NCI-H1417 (cell line): ENCODE measurements around the gene CEACAM3.

Experiments
- DNase-seq, 3 experiments: peaks; one replicate each; lab custom pipeline; 2025; lab: John Stamatoyannopoulos, UW

CEACAM3 gene

DNA sequence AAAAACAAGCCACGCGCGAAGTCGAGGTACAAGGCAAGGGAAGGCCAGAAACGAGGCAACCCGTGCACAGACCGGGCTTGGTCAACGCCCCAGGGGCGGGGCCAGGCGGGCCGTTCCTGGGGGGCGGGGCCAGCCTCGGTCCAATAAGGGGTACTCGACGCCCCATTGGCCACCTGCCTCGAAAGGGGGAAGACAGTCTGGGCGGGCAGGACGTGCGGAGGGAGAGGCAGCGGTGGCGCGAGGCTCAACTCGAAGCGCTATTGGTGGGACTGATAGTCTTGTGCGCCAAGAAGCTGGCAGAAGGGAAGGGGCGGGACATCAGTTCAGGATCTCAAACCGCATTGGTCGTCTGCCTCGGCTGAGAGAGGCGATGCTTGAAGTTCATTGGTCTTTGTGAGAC lies 48.2 kb downstream of the CEACAM3 start, which contains the start of gene LYPD4:
LYPD4 (minus strand) TSS at position 83 of the 400 bp plus-strand sequence. CDS start 5,398 bp downstream, outside the sequence.
- DNase-seq, result no peak

DNA sequence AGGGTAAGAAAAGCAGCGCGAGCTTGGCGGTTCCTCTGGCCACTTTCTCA lies 48.4 kb downstream of the CEACAM3 start, which contains the start of gene DMRTC2:
DMRTC2 (plus strand) TSS at position 42 of the 50 bp plus-strand sequence. CDS start 2,387 bp downstream, outside the sequence.
- DNase-seq, result no peak

DNA sequence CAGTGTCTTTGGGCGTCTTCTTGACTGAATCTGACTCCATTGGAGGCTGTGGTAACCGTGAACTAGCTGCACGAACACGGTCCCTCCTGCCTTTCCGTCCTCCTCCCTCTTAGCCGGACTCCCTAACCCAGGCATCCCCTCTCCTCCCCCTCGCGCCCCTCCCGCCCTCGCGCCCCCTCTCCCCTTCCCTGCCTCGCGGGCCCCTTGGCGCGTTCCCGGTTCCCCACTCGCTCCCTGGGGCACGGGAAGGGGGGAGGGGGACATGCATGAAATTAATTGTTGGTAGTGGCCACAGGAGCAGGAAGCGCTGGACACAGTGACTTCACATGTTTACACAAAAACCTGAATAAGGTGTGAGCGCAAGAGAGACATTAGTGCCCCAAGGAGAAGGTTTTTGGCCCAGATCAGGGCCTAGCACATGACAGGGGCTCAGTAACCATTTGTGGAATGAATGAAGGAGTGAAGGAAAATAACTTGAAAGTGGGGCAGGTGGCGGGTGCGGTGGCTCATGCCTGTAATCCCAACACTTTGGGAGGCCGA lies 48.7 kb downstream of the CEACAM3 start:
- no peak for DNase-seq

DNA sequence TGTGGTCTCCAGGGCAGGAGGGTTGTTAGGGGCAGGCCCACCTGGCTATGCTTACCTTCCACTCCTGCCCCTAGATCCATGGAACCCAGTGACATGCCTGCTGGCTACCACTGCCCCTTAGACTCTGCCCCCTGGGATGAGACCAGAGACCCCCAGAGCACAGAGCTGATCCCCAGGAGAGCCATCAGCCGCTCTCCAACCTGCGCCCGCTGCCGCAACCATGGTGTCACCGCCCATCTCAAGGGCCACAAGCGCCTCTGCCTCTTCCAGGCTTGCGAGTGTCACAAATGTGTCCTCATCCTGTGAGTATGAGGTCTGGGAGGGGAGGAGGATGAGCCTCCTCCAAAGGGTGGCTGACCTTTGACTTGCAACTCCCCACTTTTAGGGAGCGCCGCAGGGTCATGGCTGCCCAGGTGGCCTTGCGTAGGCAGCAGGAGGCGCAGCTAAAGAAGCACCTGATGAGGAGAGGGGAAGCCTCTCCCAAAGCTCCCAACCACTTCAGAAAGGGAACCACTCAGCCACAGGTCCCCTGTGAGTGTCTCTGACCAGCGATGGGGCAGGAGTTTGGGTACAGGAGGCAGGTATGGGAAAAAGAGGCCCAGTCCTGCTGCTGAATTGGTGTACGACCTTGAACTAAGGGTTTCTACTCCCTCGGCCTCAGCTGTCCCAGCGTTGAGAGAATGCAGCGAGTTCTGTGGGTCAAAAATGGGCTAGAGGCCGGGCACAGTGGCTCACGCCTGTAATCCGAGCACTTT lies 51.1 kb downstream of the CEACAM3 start:
- no peak for DNase-seq

DNA sequence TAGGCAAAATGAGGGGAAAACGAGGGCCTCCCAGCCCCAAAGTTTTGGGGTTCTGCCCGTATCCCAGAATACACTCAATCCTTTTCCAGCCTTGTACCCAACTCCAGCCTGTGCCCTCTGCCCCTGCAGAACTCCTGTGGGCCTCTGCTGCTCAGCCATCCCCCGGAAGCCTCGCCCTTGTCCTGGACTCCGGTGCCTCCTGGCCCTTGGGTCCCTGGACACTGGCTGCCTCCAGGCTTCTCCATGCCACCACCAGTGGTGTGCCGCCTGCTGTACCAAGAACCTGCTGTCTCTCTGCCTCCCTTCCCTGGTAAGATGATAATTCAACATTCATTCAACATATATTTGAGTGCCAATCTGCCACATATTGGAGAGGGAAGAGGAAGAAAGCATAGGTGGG lies 52.3 kb downstream of the CEACAM3 start:
- DNase-seq, result no peak

DNA sequence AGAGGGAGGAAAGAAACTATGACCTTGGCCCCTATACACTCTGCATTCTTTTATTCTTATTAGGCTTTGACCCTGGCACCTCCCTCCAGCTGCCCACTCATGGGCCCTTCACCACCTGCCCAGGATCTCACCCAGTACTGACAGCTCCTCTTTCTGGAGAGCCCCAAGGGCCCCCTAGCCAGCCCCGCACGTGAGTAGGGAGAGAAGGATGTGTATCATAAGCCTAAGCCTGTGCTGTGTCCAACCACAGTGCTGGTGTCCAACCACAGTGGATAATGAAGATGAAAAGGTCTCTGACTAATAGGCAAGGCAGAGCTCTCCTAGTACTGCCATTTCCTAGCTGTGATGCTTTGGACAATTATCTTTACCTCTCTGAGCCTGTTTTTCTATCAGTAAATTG lies 52.7 kb downstream of the CEACAM3 start:
- DNase-seq, result no peak

DNA sequence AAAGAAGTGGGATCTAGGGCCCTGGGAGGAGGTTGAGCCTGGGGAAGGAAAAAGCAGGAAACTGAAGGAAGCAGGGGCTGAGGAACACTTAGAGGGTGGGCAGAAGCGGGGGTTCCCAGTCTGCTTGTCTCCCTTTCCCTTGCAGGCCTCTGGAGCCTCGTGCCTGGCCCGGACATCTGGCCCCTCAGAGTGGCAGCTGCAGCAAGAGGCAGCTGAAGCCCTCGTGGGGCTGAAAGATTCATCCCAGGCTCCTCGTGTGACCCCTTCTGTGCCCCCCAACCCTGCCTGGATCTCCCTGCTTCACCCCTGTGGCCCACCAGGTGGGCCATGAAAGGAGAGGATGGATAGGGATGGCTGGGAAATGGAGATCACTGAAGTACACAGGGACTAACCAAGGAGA lies 54.0 kb downstream of the CEACAM3 start:
- no peak for DNase-seq

DNA sequence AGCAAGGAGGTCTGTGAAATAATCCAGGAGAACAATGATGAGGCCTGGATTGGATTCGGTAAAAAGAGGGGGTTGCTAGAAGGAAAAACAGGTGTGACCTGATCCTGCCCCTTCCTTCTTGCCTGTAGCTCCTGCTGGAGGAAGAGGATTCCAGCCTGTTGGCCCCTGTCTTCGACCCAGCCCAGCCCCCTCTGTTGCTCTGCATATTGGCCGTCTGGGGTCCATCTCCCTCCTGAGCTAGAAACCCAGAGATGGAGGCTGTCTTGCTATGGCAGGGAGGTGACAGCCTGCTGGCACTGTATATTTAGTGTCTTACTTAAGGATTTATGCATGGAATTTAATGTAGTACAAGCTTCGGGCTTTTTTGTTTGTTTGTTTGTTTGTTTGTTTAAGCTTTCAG lies 55.1 kb downstream of the CEACAM3 start:
- no peak for DNase-seq

DNA sequence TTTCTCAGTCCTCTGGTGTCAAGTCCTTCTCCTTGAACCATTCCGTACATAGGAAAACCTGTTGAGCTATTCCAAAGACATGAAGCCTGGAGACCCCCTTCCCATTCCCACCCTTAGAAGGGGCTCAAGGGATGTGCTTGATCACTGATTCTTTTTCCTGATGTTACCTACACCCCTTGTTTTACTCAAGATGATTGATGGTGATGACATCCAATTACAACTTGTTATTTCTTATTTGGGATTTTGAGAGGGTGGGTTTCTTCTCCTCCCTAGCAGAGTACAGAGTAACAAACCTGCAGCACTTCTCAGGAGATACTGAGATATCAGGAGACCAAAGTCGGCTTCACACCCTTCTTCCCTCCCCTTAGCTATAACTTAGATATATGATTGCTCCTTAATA lies 57.0 kb downstream of the CEACAM3 start:
- DNase-seq, result no peak

DNA sequence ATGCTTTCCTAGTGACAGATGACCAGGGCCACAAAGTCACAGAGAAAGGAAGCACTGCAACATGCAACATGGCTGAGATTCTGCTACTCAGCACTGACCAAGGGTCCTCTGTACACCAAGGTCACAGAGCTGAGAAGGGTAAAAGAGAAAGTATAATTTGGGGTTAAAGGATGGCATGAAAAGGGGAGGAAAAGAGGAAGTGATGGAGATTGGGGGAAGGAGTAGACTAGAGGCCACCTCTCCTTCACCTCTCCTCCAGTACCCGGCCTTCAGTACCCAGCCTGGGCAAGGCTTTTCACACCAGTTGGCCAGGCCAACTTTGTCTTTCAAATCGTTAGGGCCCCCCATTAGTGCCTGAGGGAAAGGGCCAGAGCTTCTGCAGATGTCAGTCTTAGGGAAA lies 57.4 kb downstream of the CEACAM3 start:
- no peak for DNase-seq

DNA sequence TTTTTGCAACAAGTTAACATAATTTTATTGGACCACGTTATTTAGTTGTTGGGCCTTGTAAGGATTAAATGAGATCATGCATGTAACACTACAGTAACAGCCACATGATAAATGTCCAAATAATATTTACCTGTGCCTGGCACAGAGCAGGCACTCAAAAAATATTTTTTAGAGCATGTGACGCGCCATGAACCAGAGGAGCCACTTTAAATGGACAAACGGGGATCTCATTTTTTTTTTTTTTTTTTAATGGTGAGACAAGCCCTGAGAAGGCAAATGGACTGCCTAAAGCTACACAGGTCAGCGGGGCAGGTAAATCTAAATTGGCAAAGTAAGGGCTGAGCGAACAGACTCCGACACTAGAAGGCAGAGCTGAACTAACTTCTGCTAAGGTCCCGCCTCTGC lies 62.8 kb downstream of the CEACAM3 start:
- no peak for DNase-seq

DNA sequence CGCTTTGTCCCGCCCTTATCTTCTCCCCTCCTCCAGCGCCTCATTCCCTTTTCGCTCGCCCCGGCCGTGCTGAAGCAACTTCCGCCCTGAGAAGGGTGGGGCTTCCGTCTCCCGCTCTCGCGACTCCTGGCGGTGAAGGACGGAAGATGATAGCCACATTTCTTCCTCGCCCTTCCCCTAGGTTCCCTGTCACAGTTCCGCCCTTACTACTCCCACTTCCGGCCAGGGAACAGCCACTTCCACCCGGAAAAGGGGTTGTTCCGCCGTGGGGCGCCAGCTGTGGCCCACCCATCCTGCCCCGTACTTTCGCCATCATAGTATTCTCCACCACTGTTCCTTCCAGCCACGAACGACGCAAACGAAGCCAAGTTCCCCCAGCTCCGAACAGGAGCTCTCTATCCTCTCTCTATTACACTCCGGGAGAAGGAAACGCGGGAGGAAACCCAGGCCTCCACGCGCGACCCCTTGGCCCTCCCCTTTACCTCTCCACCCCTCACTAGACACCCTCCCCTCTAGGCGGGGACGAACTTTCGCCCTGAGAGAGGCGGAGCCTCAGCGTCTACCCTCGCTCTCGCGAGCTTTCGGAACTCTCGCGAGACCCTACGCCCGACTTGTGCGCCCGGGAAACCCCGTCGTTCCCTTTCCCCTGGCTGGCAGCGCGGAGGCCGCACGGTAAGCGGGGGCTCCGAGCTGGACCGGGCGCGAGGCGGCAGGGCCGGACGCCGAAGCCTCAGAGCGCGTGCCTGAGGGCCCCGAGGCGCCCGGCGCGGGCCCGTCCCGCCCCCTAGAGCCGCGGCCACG lies 63.4 kb downstream of the CEACAM3 start, which contains the start of gene RPS19:
RPS19 (plus strand) TSS at position 638 of the 801 bp plus-strand sequence. CDS start 520 bp downstream, outside the sequence.
- peak; percentile 96 to 99 (median 99) for DNase-seq

DNA sequence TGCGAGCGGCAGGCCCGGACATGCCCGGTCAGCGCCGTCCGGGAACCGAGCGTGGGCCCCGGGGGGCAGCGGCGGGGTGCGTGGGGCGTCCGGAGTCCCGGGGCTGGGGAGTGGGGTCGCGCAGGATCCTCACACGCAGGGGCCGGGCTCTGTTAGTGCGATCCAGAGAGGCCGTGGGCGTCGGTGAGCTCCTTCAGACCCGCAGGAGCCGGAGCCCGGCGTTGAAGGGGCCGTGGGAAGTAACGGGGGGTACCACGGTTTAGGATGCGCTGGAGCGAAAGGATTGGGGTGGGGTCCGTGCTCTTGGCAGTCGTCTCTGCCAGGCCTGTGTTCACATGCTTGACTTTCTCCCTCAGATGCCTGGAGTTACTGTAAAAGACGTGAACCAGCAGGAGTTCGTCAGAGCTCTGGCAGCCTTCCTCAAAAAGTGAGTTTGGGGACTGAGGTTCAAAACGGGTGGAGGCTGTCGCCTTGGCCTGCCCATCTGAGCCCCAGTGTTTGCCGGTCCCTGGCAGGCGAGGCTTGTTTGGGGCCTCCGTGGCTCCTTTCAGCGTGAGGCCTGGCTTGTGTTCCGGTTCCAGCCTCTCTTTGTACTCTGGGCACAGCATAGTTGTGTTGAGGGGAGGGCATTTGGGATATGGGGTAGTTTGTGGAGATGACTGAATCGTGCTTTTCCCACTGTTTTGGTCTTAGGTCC lies 64.2 kb downstream of the CEACAM3 start:
- peak in 2 of 3 experiments; percentile 32 to 51 for DNase-seq
